Glutamatergic neuron (in vitro differentiated cells): ENCODE results near the gene CDH23. TPM values are rescaled to one million over a fixed set of nuclear protein-coding genes. Genes with fewer than 3 reads are reported as not detected.

Experiments
- DNase-seq: peaks from one replicate; pipeline ENCODE4 v3.0.0; 2022
- H3K27ac Mint-ChIP-seq: one replicate; pipeline ENCODE4 v1.8.0; 2020; ENCODE audit warnings: mild to moderate bottlenecking, mixed read lengths, inconsistent platforms; ENCODE audit not compliant: unreplicated experiment
- H3K27me3 Mint-ChIP-seq: one replicate; pipeline ENCODE4 v1.8.0; 2020; ENCODE audit warnings: mild to moderate bottlenecking, moderate library complexity, mixed read lengths, inconsistent platforms; ENCODE audit not compliant: unreplicated experiment
- H3K36me3 Mint-ChIP-seq: one replicate; pipeline ENCODE4 v1.8.0; 2020; ENCODE audit warnings: mild to moderate bottlenecking, mixed read lengths, inconsistent platforms; ENCODE audit not compliant: unreplicated experiment
- H3K4me1 Mint-ChIP-seq: one replicate; pipeline ENCODE4 v1.8.0; 2020; ENCODE audit warnings: mild to moderate bottlenecking, low read depth, mixed read lengths, inconsistent platforms; ENCODE audit not compliant: unreplicated experiment
- H3K4me3 Mint-ChIP-seq: one replicate; pipeline ENCODE4 v1.8.0; 2020; ENCODE audit warnings: mild to moderate bottlenecking, mixed read lengths, inconsistent platforms; ENCODE audit not compliant: unreplicated experiment
- H3K9me3 Mint-ChIP-seq: one replicate; pipeline ENCODE4 v1.8.0; 2020; ENCODE audit warnings: mild to moderate bottlenecking, moderate library complexity, mixed read lengths, inconsistent platforms; ENCODE audit not compliant: unreplicated experiment
- CTCF ChIP-seq: fragments of 200-600 bp; sonication (generic); IDR thresholded peaks from one replicate; pipeline ENCODE4 v1.5.0; 2021; ENCODE audit not compliant: partially characterized antibody, unreplicated experiment
- total RNA-seq: library from RNA; stranded (reverse); fragmentation: NEBNext Ultra II Directional; extraction: Animal tissue kit (Norgen Biotek cat#: 25700); gene quantifications from one replicate; pipeline ENCODE4 v1.2.1, GENCODE V29; 2021; ENCODE audit not compliant: unreplicated experiment

Gene CDH23
- total RNA-seq, 1 donor from 2014 or later: 2.0 TPM

GRCh38 chr10:71739358-71739900 is 342.7 kb downstream of the CDH23 start:
- no peak overlapping the region for H3K27ac Mint-ChIP-seq
- H3K9me3 Mint-ChIP-seq: peaks cover 7% of the 10 kb centered on the region
- H3K36me3 Mint-ChIP-seq: peaks cover 7% of the 10 kb centered on the region
- DNase-seq: no peak
- no peak for TF ChIP-seq CTCF
- H3K4me1 Mint-ChIP-seq: peaks cover 6% of the 10 kb centered on the region
- H3K27me3 Mint-ChIP-seq: peaks cover 5% of the 10 kb centered on the region
- no peak overlapping the region for H3K4me3 Mint-ChIP-seq

GRCh38 chr10:71740069-71740653 is 343.4 kb downstream of the CDH23 start:
- peaks cover 5% of the 10 kb centered on the region for H3K27me3 Mint-ChIP-seq
- no peak overlapping the region for H3K27ac Mint-ChIP-seq
- TF ChIP-seq CTCF: no peak
- peaks cover 7% of the 10 kb centered on the region for H3K9me3 Mint-ChIP-seq
- DNase-seq: no peak
- H3K4me3 Mint-ChIP-seq: no peak overlapping the region
- H3K36me3 Mint-ChIP-seq: peaks cover 7% of the 10 kb centered on the region
- peaks cover 6% of the 10 kb centered on the region for H3K4me1 Mint-ChIP-seq

GRCh38 chr10:71741029-71741428 is 344.3 kb downstream of the CDH23 start:
- Mint-ChIP-seq H3K27me3 (peaks cover 5% of the 10 kb centered on the region), H3K4me3 (no peak overlapping the region), H3K9me3 (peaks cover 7% of the 10 kb centered on the region), H3K27ac (no peak overlapping the region), H3K36me3 (peaks cover 7% of the 10 kb centered on the region), H3K4me1 (peaks cover 6% of the 10 kb centered on the region)
- DNase-seq: no peak
- TF ChIP-seq CTCF: no peak

- peaks cover 5% of the 10 kb centered on the region for H3K27me3 Mint-ChIP-seq
- no peak overlapping the region for H3K4me3 Mint-ChIP-seq
- H3K36me3 Mint-ChIP-seq: peaks cover 7% of the 10 kb centered on the region
- no peak for DNase-seq
- H3K27ac Mint-ChIP-seq: no peak overlapping the region
- H3K4me1 Mint-ChIP-seq: peaks cover 5% of the 10 kb centered on the region
- H3K9me3 Mint-ChIP-seq: peaks cover 6% of the 10 kb centered on the region
- TF ChIP-seq CTCF: no peak
These were observed 345.0 kb downstream of the CDH23 start for GRCh38 chr10:71741671-71742070.

GRCh38 chr10:71742301-71743088 is 345.8 kb downstream of the CDH23 start:
- H3K9me3 Mint-ChIP-seq: peaks cover 6% of the 10 kb centered on the region
- no peak overlapping the region for H3K4me3 Mint-ChIP-seq
- H3K4me1 Mint-ChIP-seq: peaks cover 3% of the 10 kb centered on the region
- H3K27ac Mint-ChIP-seq: no peak overlapping the region
- peaks cover 7% of the 10 kb centered on the region for H3K36me3 Mint-ChIP-seq
- no peak for DNase-seq
- no peak for TF ChIP-seq CTCF
- H3K27me3 Mint-ChIP-seq: peaks cover 5% of the 10 kb centered on the region
